HFF-Myc (cell line): Measurements from ENCODE around the gene BCORL1.

Source experiments
- DNase-seq: peaks from one replicate; pipeline ENCODE4 v3.0.0-alpha.2; 2011; ENCODE audit warnings: low read depth; ENCODE audit errors: extremely low read depth
- H3K4me3 ChIP-seq: replicated peaks from 2 replicates; pipeline ENCODE4 v1.5.1; 2011; ENCODE audit warnings: low read depth, mild to moderate bottlenecking, control low read depth, low read length
- CTCF ChIP-seq: IDR thresholded peaks from 2 replicates; pipeline ENCODE4 v1.5.1; 2012; ENCODE audit warnings: mild to moderate bottlenecking, low read depth, low read length, control low read depth; ENCODE audit errors: missing control alignments

The BCORL1 gene

GRCh38 chrX:130051176-130051845, 68.9 kb downstream of the BCORL1 start:
- H3K4me3 ChIP-seq: no peak overlapping the region
- TF ChIP-seq CTCF: no peak
- DNase-seq: no peak

GRCh38 chrX:130053236-130053635, 70.8 kb downstream of the BCORL1 start:
- H3K4me3 ChIP-seq: no peak overlapping the region
- DNase-seq: no peak
- TF ChIP-seq CTCF: no peak

GRCh38 chrX:130055103-130055502, 72.7 kb downstream of the BCORL1 start:
- no peak for TF ChIP-seq CTCF
- no peak overlapping the region for H3K4me3 ChIP-seq
- no peak for DNase-seq

GRCh38 chrX:130055899-130056298, 73.5 kb downstream of the BCORL1 start:
- no peak overlapping the region for H3K4me3 ChIP-seq
- no peak for DNase-seq
- TF ChIP-seq CTCF: no peak

GRCh38 chrX:130057209-130057608, 74.8 kb downstream of the BCORL1 start:
- no peak for TF ChIP-seq CTCF
- DNase-seq: no peak
- no peak overlapping the region for H3K4me3 ChIP-seq

GRCh38 chrX:130058652-130059051, 76.2 kb downstream of the BCORL1 start:
- TF ChIP-seq CTCF: no peak
- H3K4me3 ChIP-seq: no peak overlapping the region
- DNase-seq: no peak
